Psoas muscle (tissue), 8 donors: Measurements from ENCODE around the gene SON. TPM values are rescaled to one million over a fixed set of nuclear protein-coding genes. Genes with fewer than 3 reads are reported as not detected.

Experiments
- ATAC-seq, 4 donors: fragments of 200-7000 bp; cut with Tn5 transposase; one replicate each; pipeline ENCODE4 v1.9.1; 2020; ENCODE audit warnings: moderate library complexity in 3 of 4, mild to moderate bottlenecking in 2 of 4
- DNase-seq, 2 donors: peaks; one replicate each; pipeline ENCODE4 v3.0.0-alpha.2; 2020
- H3K27ac ChIP-seq: fragments of 200-600 bp; one replicate; pipeline ENCODE4 v1.8.0; 2022
- H3K27me3 ChIP-seq, 3 donors: fragments of 200-600 bp in 1 of 3; one replicate each; pipeline versions ENCODE4 v1.6.1 to v1.8.0; 2013 to 2022; ENCODE audit warnings: low read length in 2 of 3, mild to moderate bottlenecking in 2 of 3, moderate library complexity in 1 of 3; ENCODE audit not compliant: insufficient read depth in 3 of 3
- H3K36me3 ChIP-seq, 2 donors: fragments of 200-600 bp in 1 of 2; one replicate each; pipeline versions ENCODE4 v1.6.1 to v1.8.0; 2013 to 2022; ENCODE audit warnings: low read depth in 1 of 2, mild to moderate bottlenecking in 1 of 2, moderate library complexity in 1 of 2; ENCODE audit not compliant: insufficient read depth in 1 of 2
- H3K4me1 ChIP-seq: fragments of 200-600 bp; one replicate; pipeline ENCODE4 v1.8.0; 2022
- H3K4me3 ChIP-seq: fragments of 200-600 bp; one replicate; pipeline ENCODE4 v1.8.0; 2022; ENCODE audit warnings: mild to moderate bottlenecking
- H3K9me3 ChIP-seq: fragments of 200-600 bp; one replicate; pipeline ENCODE4 v1.8.0; 2022
- WGBS, 3 donors: extraction: QIAGEN DNeasy Blood & Tissue Kit; methylation state at CpG; one replicate each; pipeline versions ENCODE4 v1.1.6 to v1.1.7; 2013; 5-methylcytosine and 5-hydroxymethylcytosine counted together
- intact Hi-C, 2 donors: fragments of 100-400 bp; cut with DNase I; formaldehyde crosslinking; loops; one replicate each; pipeline versions ENCODE4 v1.11.0 to v1.14.2; 2022
- long read RNA-seq, 2 donors: library from polyadenylated mRNA; unstranded; transcript quantifications; one replicate each; pipeline ENCODE4 v2.0.0, GENCODE V29; 2021
- polyA plus RNA-seq, 3 donors: library from polyadenylated mRNA; stranded (reverse); fragments of 200-250 nt; gene quantifications; one replicate each; pipeline ENCODE4 v1.2.3, GENCODE V29; 2013
- total RNA-seq, 4 donors: library from RNA; stranded (reverse); fragmentation: NEBNext Ultra II Directional in 2 of 4; extraction: Animal tissue kit (Norgen Biotek cat#: 25700) in 2 of 4; gene quantifications; one replicate each; pipeline versions ENCODE4 v1.2.1 to v1.2.4, GENCODE V29; 2021 to 2023
- TF ChIP-seq, protein P1 (sequence below): fragments of 200-600 bp; IDR thresholded peaks from one replicate; pipeline ENCODE4 v1.8.0; 2022; ENCODE audit warnings: antibody characterized with exemption
- donor health status: healthy with polysubstance abuse.
- donor health status: DM: no; HTN: no; CAD: no; lungs with moderate emphysema.
- donor health status: Bipolar disorder and iron deficiency.
- donor health status: healthy.
- donor health status: DM: yes; HTN: yes; CAD: no.
- donor health status: DM: no; HTN: no; CAD: no.
- donor health status: DM: no; HTN: no; CAD: no.
- donor health status: DM: yes; HTN: yes; CAD: no.

Gene SON, protein sequence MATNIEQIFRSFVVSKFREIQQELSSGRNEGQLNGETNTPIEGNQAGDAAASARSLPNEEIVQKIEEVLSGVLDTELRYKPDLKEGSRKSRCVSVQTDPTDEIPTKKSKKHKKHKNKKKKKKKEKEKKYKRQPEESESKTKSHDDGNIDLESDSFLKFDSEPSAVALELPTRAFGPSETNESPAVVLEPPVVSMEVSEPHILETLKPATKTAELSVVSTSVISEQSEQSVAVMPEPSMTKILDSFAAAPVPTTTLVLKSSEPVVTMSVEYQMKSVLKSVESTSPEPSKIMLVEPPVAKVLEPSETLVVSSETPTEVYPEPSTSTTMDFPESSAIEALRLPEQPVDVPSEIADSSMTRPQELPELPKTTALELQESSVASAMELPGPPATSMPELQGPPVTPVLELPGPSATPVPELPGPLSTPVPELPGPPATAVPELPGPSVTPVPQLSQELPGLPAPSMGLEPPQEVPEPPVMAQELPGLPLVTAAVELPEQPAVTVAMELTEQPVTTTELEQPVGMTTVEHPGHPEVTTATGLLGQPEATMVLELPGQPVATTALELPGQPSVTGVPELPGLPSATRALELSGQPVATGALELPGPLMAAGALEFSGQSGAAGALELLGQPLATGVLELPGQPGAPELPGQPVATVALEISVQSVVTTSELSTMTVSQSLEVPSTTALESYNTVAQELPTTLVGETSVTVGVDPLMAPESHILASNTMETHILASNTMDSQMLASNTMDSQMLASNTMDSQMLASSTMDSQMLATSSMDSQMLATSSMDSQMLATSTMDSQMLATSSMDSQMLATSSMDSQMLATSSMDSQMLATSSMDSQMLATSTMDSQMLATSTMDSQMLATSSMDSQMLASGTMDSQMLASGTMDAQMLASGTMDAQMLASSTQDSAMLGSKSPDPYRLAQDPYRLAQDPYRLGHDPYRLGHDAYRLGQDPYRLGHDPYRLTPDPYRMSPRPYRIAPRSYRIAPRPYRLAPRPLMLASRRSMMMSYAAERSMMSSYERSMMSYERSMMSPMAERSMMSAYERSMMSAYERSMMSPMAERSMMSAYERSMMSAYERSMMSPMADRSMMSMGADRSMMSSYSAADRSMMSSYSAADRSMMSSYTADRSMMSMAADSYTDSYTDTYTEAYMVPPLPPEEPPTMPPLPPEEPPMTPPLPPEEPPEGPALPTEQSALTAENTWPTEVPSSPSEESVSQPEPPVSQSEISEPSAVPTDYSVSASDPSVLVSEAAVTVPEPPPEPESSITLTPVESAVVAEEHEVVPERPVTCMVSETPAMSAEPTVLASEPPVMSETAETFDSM (N-terminal part only)
- total RNA-seq = 100 to 1,000 TPM; 126 to 179 (median 142) TPM
- polyA plus RNA-seq = 10 to 100 TPM; 50.1 to 84.8 (median 75.5) TPM
- long read RNA-seq, donor 1, full-length matches to known transcripts = 1 of 31 reads
- long read RNA-seq, donor 1, partial matches to known transcripts = 28 of 31 reads
- long read RNA-seq, donor 1, other reads (novel, unspliced or antisense) = 2 of 31 reads
- long read RNA-seq, donor 2, full-length matches to known transcripts = 20 of 129 reads
- long read RNA-seq, donor 2, partial matches to known transcripts = 83 of 129 reads
- long read RNA-seq, donor 2, other reads (novel, unspliced or antisense) = 26 of 129 reads

DNA sequence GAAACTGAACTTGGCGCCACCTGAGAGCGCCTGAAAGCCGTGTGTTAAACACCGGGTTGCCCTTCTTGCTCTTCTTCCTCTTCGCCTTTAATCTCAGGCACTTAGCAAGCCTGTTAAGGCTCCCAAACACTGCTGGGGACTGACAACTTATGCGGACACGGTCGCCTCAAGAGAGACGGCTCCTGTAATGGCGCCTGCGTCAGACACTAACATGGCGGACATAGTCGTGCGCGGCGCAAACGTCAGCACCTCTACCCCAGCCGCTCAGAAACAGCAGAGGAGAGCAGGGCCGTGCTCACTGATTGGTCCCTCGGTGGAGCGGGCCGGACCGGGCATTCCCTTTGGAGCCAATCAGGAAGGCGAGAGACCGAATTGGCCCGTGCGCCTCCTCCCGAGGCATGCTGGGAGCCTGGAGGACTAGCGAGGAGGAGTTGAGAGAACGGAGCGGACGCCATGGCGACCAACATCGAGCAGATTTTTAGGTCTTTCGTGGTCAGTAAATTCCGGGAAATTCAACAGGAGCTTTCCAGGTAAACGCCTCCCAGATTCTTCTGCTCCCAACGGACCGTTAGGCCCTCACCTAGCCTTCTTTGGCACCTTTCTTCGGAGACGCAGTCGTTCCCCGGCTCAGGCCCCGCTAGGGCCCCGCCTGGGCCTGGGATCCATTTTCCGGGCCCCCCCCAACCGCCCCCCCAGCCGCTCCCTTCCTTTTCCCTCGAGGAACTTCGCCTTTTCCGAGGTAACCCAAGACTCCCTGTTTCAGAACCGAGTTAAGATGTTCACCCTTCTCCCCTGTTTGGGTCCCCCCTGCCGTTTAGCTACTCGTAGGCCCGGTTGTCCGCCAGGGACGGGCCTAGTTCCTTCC is at the start of gene SON:
TSS of gene SON (plus strand) at position 399 of the 865 bp plus-strand sequence. CDS start at position 454, 55 bp downstream.
- Histone ChIP-seq H3K4me3 (peak within 1 kb of the TSS; percentile 84), H3K27me3 (no peaks in the 10 kb centered on the region), H3K36me3 (peaks cover 0 to 32% of the 10 kb centered on the region in 2 donors), H3K4me1 (peaks cover 31% of the 10 kb centered on the region), H3K27ac (peak within 1 kb of the TSS; percentile 99), H3K9me3 (no peaks in the 10 kb centered on the region)
- ATAC-seq (peak; percentile 94 to 97 (median 96)), DNase-seq (peak; percentile 99 to 100)
- WGBS, 3 donors = 0% methylated on average over 56 of the region's 57 CpGs
- TF ChIP-seq, protein P1, sequence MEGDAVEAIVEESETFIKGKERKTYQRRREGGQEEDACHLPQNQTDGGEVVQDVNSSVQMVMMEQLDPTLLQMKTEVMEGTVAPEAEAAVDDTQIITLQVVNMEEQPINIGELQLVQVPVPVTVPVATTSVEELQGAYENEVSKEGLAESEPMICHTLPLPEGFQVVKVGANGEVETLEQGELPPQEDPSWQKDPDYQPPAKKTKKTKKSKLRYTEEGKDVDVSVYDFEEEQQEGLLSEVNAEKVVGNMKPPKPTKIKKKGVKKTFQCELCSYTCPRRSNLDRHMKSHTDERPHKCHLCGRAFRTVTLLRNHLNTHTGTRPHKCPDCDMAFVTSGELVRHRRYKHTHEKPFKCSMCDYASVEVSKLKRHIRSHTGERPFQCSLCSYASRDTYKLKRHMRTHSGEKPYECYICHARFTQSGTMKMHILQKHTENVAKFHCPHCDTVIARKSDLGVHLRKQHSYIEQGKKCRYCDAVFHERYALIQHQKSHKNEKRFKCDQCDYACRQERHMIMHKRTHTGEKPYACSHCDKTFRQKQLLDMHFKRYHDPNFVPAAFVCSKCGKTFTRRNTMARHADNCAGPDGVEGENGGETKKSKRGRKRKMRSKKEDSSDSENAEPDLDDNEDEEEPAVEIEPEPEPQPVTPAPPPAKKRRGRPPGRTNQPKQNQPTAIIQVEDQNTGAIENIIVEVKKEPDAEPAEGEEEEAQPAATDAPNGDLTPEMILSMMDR = no peak
- intact Hi-C loops = loop anchor here in 1 of 2 donors (5.0 kb wide), 2 partner anchors 44 to 64 kb away; partner anchors contain the start of gene DONSON

DNA sequence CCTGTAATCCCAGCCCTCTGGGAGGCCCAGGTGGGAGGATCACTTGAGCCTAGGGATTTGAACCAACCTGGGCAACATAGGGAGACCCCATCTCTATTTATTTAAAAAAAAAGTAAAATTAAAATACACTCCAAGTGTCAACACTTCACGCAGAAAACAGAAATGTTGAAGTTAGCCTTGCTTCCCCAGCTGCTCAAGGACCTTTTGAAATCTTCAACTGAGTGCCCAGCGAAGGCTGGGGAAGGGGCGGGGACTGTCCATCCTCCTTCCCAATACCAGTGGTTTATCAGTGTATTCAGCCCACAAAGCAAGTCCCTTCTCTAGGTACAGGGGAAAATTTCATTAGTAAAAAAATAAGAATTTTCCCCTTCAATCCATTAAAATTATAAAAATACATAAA is 49.1 kb upstream of the SON start:
- TF ChIP-seq, protein P1 = no peak
- peaks cover 0 to 7% of the 10 kb centered on the region in 2 donors for H3K36me3 ChIP-seq
- no peaks in the 10 kb centered on the region for H3K4me1 ChIP-seq
- H3K27me3 ChIP-seq = no peaks in the 10 kb centered on the region
- intact Hi-C loops = no loop called here
- H3K4me3 ChIP-seq = no peak overlapping the region
- no peak for DNase-seq
- no peak overlapping the region for H3K27ac ChIP-seq
- no peaks in the 10 kb centered on the region for H3K9me3 ChIP-seq
- no peak for ATAC-seq
- 83 to 89% (median 88%) methylated on average over 3 of the region's 3 CpGs for WGBS, 3 donors

DNA sequence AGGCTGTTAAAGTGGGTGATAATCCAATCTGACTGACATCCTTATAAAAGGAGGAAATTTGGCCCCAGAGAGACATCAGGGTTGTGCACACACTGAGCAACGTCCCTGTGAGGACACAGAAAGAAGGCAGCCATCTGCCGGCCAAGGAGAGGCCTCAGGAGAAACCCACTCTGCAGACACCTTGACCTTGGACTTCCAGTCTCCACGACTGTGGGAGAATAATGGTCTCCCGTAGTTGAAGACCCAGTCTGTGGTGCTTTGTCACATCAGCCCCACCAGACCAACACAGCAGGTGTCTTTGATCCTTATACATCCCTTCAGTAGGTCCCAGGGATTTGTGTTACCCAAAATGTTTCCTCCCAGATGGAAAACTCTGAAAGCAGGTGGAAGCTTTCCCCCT is 47.1 kb upstream of the SON start:
- no peaks in the 10 kb centered on the region for H3K9me3 ChIP-seq
- H3K27me3 ChIP-seq = no peaks in the 10 kb centered on the region
- WGBS, 3 donors = 36 to 44% (median 40%) methylated on average over 4 of the region's 4 CpGs
- H3K4me3 ChIP-seq = no peak overlapping the region
- H3K36me3 ChIP-seq = no peaks in the 10 kb centered on the region
- TF ChIP-seq, protein P1 = no peak
- no peaks in the 10 kb centered on the region for H3K4me1 ChIP-seq
- H3K27ac ChIP-seq = no peak overlapping the region
- ATAC-seq = no peak
- no peak for DNase-seq
- intact Hi-C loops = no loop called here
